A673 (cell line): ENCODE results near the gene OR7C1. TPM values are rescaled to one million over a fixed set of nuclear protein-coding genes. Genes with fewer than 3 reads are reported as not detected.

Experiments used
- BruUV-seq: library from RNA; stranded (reverse); fragments of 400-500 nt; replicated peaks from 2 replicates; lab custom pipeline; 2021; lab: Mats Ljungman, UMichigan
- CTCF ChIA-PET: fragments of 300-600 bp; sonication (Branson Sonifier 250); formaldehyde crosslinking; loops from one replicate; lab custom pipeline; 2022; ENCODE audit warnings: antibody characterized with exemption; lab: Charles Lee
- POLR2A ChIA-PET: fragments of 300-600 bp; sonication (Branson Sonifier 250); formaldehyde crosslinking; loops from one replicate; lab custom pipeline; 2022; ENCODE audit warnings: antibody characterized with exemption; ENCODE audit not compliant: low non-redundant PET; lab: Charles Lee
- DNase-seq: peaks from one replicate; pipeline ENCODE4 v3.0.0-alpha.2; 2015; ENCODE audit warnings: low spot score
- H3K27ac ChIP-seq: fragments of 200-600 bp; sonication (generic); 2 replicates; pipeline ENCODE4 v1.5.1; 2016; ENCODE audit warnings: mixed run types, low read depth, mild to moderate bottlenecking, mixed read lengths, antibody characterized with exemption, low read length; ENCODE audit not compliant: poor library complexity, severe bottlenecking
- H3K27me3 ChIP-seq: fragments of 200-600 bp; sonication (generic); replicated peaks from 2 replicates; pipeline ENCODE4 v1.6.1; 2017; ENCODE audit warnings: mixed run types, low read depth, mild to moderate bottlenecking, mixed read lengths, antibody characterized with exemption, low read length; ENCODE audit not compliant: insufficient read depth, poor library complexity
- H3K36me3 ChIP-seq: fragments of 200-600 bp; sonication (generic); 2 replicates; pipeline ENCODE4 v1.6.1; 2016; ENCODE audit warnings: mixed run types, mild to moderate bottlenecking, mixed read lengths, antibody characterized with exemption, low read length; ENCODE audit not compliant: insufficient read depth, poor library complexity, severe bottlenecking
- H3K4me1 ChIP-seq: fragments of 200-600 bp; sonication (generic); 2 replicates; pipeline ENCODE4 v1.6.1; 2017; ENCODE audit warnings: mixed run types, mild to moderate bottlenecking, mixed read lengths, antibody characterized with exemption, low read length; ENCODE audit not compliant: insufficient read depth, poor library complexity, severe bottlenecking
- H3K4me3 ChIP-seq: fragments of 200-600 bp; sonication (generic); 2 replicates; pipeline ENCODE4 v1.5.1; 2016; ENCODE audit warnings: low read depth, mixed run types, mild to moderate bottlenecking, mixed read lengths, low read length; ENCODE audit not compliant: poor library complexity, severe bottlenecking
- H3K9me3 ChIP-seq: fragments of 200-600 bp; sonication (generic); 2 replicates; pipeline ENCODE4 v1.6.1; 2016; ENCODE audit warnings: mixed run types, low read depth, mild to moderate bottlenecking, mixed read lengths, antibody characterized with exemption, low read length; ENCODE audit not compliant: poor library complexity, severe bottlenecking
- EZH2 ChIP-seq: fragments of 200-600 bp; sonication (generic); IDR thresholded peaks from 2 replicates; pipeline ENCODE4 v1.6.1; 2017; ENCODE audit warnings: borderline replicate concordance, low read depth, mild to moderate bottlenecking, mixed read lengths, antibody characterized with exemption, low read length; ENCODE audit not compliant: poor library complexity, severe bottlenecking
- intact Hi-C: fragments of 100-400 bp; cut with micrococcal nuclease; formaldehyde crosslinking; loops from one replicate; pipeline ENCODE4 v1.10.0; 2022; ENCODE audit not compliant: unreplicated experiment
- total RNA-seq: library from RNA; stranded (reverse); gene quantifications from 2 replicates; pipeline ENCODE4 v1.2.3, GENCODE V29; 2021
- TF ChIP-seq, protein P1 (sequence below): fragments of 300-800, 200-600 bp; sonication (generic); conservative IDR thresholded peaks from 2 replicates; pipeline ENCODE4 v1.5.1; 2017; ENCODE audit warnings: low read depth, mild to moderate bottlenecking, antibody characterized with exemption, low read length, moderate library complexity, mixed read lengths

OR7C1 gene
- total RNA-seq, 1 experiment from 2014 or later, result not detected

DNA sequence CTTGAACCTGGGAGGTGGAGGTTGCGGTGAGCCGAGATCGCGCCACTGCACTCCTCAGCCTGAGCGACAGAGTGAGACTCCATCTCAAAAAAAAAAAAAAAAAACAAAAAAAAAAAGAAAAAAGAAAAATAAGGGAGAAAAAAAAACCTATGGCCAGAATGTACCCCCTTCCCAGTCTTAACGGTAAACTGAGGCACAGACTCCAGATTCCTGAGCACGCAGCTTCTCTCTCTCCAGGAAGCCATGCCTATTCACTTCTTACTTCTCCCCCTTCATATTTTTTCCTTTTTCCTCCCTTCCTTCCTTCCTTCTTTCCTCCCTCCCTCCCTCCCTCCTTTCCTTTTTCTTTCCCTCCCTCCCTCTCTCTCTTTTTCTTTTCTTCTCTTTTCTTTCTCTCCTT lies 62.0 kb downstream of the OR7C1 start:
- H3K4me3 ChIP-seq, result no peak overlapping the region
- H3K36me3 ChIP-seq, result no peaks in the 10 kb centered on the region
- peaks cover 4% of the 10 kb centered on the region for H3K27me3 ChIP-seq
- intact Hi-C loops, result no loop called here
- ChIA-PET POLR2A (no interaction called here), CTCF (no interaction called here)
- no peaks in the 10 kb centered on the region for H3K4me1 ChIP-seq
- no TSS peak for BruUV-seq
- no peaks in the 10 kb centered on the region for H3K9me3 ChIP-seq
- no peak for DNase-seq
- TF ChIP-seq EZH2, result no peak
- H3K27ac ChIP-seq, result no peak overlapping the region

DNA sequence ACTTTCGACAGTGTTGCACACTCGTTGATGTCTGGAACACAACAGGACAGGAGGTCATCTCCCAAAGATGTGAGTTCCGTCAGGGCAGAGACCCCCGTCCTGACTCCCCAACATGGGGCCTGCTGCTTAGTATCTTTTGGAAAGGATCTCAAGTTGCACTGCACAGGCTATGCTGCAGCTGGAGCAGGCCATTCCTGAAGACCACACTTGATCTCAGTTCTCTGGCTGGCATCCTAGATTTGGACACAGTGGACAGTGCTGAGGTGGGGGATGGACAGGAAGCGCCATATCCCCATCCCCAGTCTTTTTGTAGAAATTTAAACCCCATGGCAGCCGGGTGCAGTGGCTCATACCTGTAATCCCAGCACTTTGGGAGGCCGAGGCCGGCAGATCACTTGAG lies 62.5 kb downstream of the OR7C1 start:
- no peaks in the 10 kb centered on the region for H3K4me1 ChIP-seq
- H3K27me3 ChIP-seq, result peaks cover 4% of the 10 kb centered on the region
- H3K27ac ChIP-seq, result no peak overlapping the region
- intact Hi-C loops, result no loop called here
- H3K9me3 ChIP-seq, result no peaks in the 10 kb centered on the region
- DNase-seq, result no peak
- TF ChIP-seq, protein P1, sequence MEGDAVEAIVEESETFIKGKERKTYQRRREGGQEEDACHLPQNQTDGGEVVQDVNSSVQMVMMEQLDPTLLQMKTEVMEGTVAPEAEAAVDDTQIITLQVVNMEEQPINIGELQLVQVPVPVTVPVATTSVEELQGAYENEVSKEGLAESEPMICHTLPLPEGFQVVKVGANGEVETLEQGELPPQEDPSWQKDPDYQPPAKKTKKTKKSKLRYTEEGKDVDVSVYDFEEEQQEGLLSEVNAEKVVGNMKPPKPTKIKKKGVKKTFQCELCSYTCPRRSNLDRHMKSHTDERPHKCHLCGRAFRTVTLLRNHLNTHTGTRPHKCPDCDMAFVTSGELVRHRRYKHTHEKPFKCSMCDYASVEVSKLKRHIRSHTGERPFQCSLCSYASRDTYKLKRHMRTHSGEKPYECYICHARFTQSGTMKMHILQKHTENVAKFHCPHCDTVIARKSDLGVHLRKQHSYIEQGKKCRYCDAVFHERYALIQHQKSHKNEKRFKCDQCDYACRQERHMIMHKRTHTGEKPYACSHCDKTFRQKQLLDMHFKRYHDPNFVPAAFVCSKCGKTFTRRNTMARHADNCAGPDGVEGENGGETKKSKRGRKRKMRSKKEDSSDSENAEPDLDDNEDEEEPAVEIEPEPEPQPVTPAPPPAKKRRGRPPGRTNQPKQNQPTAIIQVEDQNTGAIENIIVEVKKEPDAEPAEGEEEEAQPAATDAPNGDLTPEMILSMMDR, result no peak
- no peak for TF ChIP-seq EZH2
- POLR2A ChIA-PET, result no interaction called here
- no peak overlapping the region for H3K4me3 ChIP-seq
- CTCF ChIA-PET, result no interaction called here
- BruUV-seq, result no TSS peak
- no peaks in the 10 kb centered on the region for H3K36me3 ChIP-seq

DNA sequence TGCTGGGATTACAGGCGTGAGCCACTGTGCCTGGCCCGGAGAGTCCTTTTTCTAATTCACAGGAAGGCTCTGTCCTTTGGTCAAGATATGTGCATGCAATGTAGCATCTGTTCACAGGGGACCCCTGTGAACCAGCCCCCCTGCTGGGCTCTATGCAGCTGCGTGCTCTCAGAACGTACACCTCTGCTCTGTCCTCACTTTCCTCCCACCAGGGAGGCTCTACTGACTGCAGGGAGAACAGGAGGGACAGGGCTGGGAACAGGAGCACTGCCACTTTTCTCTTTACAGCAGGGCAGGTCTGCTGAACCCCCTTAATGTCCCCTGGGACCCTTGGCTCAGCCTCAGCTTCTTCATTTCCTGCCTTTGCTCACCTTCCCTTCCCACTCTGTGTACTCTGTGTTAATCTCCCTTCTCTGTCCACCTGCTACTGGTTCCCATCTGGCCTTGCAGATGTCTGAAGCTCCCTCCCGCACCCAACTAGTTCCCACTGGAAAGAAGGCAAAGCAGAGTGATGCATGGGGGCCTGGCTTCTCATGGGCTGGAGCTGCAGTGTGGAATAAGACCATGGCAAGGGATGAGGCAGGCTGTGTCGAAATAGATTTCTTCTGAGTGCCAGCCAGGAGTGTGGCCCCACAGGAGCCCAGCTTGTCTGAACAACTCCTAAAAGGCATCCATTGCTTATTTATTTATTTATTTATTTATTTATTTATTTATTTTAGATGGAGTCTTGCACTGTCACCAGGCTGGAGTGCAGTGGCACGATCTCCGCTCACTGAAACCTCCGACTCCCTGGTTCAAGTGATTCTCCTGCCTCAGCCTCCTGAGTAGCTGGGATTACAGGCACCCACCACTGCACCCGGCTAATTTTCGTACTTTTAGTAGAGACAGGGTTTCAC lies 63.8 kb downstream of the OR7C1 start:
- Histone ChIP-seq H3K4me1 (no peaks in the 10 kb centered on the region), H3K4me3 (no peak overlapping the region), H3K9me3 (no peaks in the 10 kb centered on the region), H3K27ac (no peak overlapping the region), H3K27me3 (peaks cover 4% of the 10 kb centered on the region), H3K36me3 (no peaks in the 10 kb centered on the region)
- TF ChIP-seq, protein P1, result no peak
- TF ChIP-seq EZH2, result no peak
- no peak for DNase-seq
- POLR2A ChIA-PET, result no interaction called here
- no TSS peak for BruUV-seq
- intact Hi-C loops, result no loop called here
- CTCF ChIA-PET, result interaction anchor here (0.6 kb wide), 1 partner anchor 220 kb away, joined by 4 read pairs; no protein-coding TSS in a partner anchor
